Neural progenitor cell (in vitro differentiated cells): ENCODE data around the gene NOL3.

ENCODE experiments used
- EZH2 ChIP-seq: fragments of 200-600 bp; sonication (generic); IDR thresholded peaks from 2 replicates; pipeline ENCODE4 v1.6.1; 2017; ENCODE audit warnings: antibody characterized with exemption, mild to moderate bottlenecking, moderate library complexity
- TF ChIP-seq, protein P1 (sequence below): fragments of 200-600 bp; sonication (generic); IDR thresholded peaks from 2 replicates; pipeline ENCODE4 v1.5.1; 2017; ENCODE audit warnings: antibody characterized with exemption, mild to moderate bottlenecking

DNA sequence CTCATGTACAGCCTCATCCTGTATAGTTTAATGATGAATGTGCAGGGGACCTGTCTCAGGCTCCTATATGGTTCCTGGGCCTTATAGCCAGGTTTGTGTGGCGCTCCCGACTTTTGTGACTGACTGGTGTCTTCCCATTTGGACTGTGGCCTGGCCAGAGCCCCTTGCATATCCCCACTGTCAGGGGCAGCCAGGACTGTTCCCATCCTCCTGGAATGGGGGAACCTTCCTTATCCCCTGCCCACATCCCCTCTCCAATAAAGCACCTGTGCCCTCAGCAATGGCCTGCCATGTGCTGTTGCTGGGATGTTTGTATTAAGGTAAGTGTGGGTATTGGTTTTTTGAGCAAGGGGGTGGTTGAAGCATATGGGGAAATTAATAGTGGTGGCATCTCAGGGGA is 22.1 kb upstream of the NOL3 start:
- no peak for TF ChIP-seq EZH2
- TF ChIP-seq, protein P1, sequence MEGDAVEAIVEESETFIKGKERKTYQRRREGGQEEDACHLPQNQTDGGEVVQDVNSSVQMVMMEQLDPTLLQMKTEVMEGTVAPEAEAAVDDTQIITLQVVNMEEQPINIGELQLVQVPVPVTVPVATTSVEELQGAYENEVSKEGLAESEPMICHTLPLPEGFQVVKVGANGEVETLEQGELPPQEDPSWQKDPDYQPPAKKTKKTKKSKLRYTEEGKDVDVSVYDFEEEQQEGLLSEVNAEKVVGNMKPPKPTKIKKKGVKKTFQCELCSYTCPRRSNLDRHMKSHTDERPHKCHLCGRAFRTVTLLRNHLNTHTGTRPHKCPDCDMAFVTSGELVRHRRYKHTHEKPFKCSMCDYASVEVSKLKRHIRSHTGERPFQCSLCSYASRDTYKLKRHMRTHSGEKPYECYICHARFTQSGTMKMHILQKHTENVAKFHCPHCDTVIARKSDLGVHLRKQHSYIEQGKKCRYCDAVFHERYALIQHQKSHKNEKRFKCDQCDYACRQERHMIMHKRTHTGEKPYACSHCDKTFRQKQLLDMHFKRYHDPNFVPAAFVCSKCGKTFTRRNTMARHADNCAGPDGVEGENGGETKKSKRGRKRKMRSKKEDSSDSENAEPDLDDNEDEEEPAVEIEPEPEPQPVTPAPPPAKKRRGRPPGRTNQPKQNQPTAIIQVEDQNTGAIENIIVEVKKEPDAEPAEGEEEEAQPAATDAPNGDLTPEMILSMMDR = no peak
